Psoas muscle (tissue), 8 donors: ENCODE results near the gene ABCC3. TPM values are rescaled to one million over a fixed set of nuclear protein-coding genes. Genes with fewer than 3 reads are reported as not detected.
A peak's percentile ranks its signal among the peaks of the same experiment; 100 is the strongest.

Experiments used
- ATAC-seq, 4 donors: fragments of 200-7000 bp; cut with Tn5 transposase; one replicate each; pipeline ENCODE4 v1.9.1; 2020; ENCODE audit warnings: moderate library complexity in 3 of 4, mild to moderate bottlenecking in 2 of 4
- DNase-seq, 2 donors: peaks; one replicate each; pipeline ENCODE4 v3.0.0-alpha.2; 2020
- H3K27ac ChIP-seq: fragments of 200-600 bp; one replicate; pipeline ENCODE4 v1.8.0; 2022
- H3K27me3 ChIP-seq, 3 donors: fragments of 200-600 bp in 1 of 3; one replicate each; pipeline versions ENCODE4 v1.6.1 to v1.8.0; 2013 to 2022; ENCODE audit warnings: low read length in 2 of 3, mild to moderate bottlenecking in 2 of 3, moderate library complexity in 1 of 3; ENCODE audit not compliant: insufficient read depth in 3 of 3
- H3K36me3 ChIP-seq, 2 donors: fragments of 200-600 bp in 1 of 2; one replicate each; pipeline versions ENCODE4 v1.6.1 to v1.8.0; 2013 to 2022; ENCODE audit warnings: low read depth in 1 of 2, mild to moderate bottlenecking in 1 of 2, moderate library complexity in 1 of 2; ENCODE audit not compliant: insufficient read depth in 1 of 2
- H3K4me1 ChIP-seq: fragments of 200-600 bp; one replicate; pipeline ENCODE4 v1.8.0; 2022
- H3K4me3 ChIP-seq: fragments of 200-600 bp; one replicate; pipeline ENCODE4 v1.8.0; 2022; ENCODE audit warnings: mild to moderate bottlenecking
- H3K9me3 ChIP-seq: fragments of 200-600 bp; one replicate; pipeline ENCODE4 v1.8.0; 2022
- WGBS, 3 donors: extraction: QIAGEN DNeasy Blood & Tissue Kit; methylation state at CpG; one replicate each; pipeline versions ENCODE4 v1.1.6 to v1.1.7; 2013; 5-methylcytosine and 5-hydroxymethylcytosine counted together
- intact Hi-C, 2 donors: fragments of 100-400 bp; cut with DNase I; formaldehyde crosslinking; loops; one replicate each; pipeline versions ENCODE4 v1.11.0 to v1.14.2; 2022
- polyA plus RNA-seq, 3 donors: library from polyadenylated mRNA; stranded (reverse); fragments of 200-250 nt; gene quantifications; one replicate each; pipeline ENCODE4 v1.2.3, GENCODE V29; 2013
- total RNA-seq, 4 donors: library from RNA; stranded (reverse); fragmentation: NEBNext Ultra II Directional in 2 of 4; extraction: Animal tissue kit (Norgen Biotek cat#: 25700) in 2 of 4; gene quantifications; one replicate each; pipeline versions ENCODE4 v1.2.1 to v1.2.4, GENCODE V29; 2021 to 2023
- TF ChIP-seq, protein P1 (sequence below): fragments of 200-600 bp; IDR thresholded peaks from one replicate; pipeline ENCODE4 v1.8.0; 2022; ENCODE audit warnings: antibody characterized with exemption
- donor health status: healthy with polysubstance abuse.
- donor health status: DM: no; HTN: no; CAD: no; lungs with moderate emphysema.
- donor health status: Bipolar disorder and iron deficiency.
- donor health status: healthy.
- donor health status: DM: yes; HTN: yes; CAD: no.
- donor health status: DM: no; HTN: no; CAD: no.
- donor health status: DM: no; HTN: no; CAD: no.
- donor health status: DM: yes; HTN: yes; CAD: no.

ABCC3 gene
- total and polyA plus RNA-seq, 7 donors = 0.36 to 1.6 (median 0.61) TPM

DNA sequence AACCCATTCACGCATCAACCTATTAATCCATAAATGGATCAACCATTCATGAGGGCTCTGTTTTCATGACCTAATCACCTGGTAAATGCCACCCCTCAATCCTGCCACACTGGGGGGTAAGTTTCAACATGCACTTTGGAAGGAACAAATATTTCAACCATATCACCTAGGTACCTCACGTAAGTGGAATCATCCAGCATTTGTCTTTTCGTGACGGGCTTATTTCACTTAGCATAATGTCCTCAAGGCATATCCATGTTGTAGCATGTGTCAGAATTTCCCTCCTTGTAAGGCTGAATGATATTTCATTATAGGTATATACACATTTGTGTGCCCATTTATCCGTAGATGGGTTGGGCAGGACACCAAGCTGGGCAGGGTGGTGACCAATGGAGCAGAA is 37.4 kb downstream of the ABCC3 start:
- 97 to 98% (median 98%) methylated on average over 5 of the region's 5 CpGs for WGBS, 3 donors
- Histone ChIP-seq H3K4me3 (no peak overlapping the region), H3K9me3 (no peaks in the 10 kb centered on the region), H3K36me3 (no peaks in the 10 kb centered on the region), H3K27ac (no peak overlapping the region), H3K27me3 (no peaks in the 10 kb centered on the region), H3K4me1 (no peaks in the 10 kb centered on the region)
- ATAC-seq = no peak
- no peak for DNase-seq
- intact Hi-C loops = no loop called here
- TF ChIP-seq, protein P1, sequence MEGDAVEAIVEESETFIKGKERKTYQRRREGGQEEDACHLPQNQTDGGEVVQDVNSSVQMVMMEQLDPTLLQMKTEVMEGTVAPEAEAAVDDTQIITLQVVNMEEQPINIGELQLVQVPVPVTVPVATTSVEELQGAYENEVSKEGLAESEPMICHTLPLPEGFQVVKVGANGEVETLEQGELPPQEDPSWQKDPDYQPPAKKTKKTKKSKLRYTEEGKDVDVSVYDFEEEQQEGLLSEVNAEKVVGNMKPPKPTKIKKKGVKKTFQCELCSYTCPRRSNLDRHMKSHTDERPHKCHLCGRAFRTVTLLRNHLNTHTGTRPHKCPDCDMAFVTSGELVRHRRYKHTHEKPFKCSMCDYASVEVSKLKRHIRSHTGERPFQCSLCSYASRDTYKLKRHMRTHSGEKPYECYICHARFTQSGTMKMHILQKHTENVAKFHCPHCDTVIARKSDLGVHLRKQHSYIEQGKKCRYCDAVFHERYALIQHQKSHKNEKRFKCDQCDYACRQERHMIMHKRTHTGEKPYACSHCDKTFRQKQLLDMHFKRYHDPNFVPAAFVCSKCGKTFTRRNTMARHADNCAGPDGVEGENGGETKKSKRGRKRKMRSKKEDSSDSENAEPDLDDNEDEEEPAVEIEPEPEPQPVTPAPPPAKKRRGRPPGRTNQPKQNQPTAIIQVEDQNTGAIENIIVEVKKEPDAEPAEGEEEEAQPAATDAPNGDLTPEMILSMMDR = no peak

DNA sequence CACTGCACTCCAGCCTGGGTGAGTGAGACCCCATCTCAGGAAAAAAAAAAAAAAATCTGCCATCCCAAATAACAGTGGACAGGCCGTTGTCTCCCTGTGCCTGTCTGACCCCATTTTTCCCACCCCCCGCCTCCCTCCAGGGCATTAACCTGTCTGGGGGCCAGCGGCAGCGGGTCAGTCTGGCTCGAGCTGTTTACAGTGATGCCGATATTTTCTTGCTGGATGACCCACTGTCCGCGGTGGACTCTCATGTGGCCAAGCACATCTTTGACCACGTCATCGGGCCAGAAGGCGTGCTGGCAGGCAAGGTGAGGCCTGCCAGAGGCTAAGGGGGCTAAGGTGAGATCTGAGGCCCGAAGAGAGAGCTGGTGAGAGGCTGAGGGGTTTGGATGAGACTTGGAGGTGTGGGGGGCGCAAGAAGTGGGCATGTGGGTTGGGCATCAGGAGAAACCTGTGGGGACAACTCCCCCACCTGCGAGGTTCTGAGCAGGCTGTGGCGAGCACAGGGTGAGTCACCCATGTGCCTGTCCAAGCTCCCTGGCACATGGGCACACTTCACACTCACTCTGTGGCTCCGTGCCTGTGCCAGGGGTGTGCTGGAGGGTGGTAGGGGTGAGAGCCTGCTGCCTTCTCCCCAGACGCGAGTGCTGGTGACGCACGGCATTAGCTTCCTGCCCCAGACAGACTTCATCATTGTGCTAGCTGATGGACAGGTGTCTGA is 38.3 kb downstream of the ABCC3 start:
- no peak overlapping the region for H3K27ac ChIP-seq

DNA sequence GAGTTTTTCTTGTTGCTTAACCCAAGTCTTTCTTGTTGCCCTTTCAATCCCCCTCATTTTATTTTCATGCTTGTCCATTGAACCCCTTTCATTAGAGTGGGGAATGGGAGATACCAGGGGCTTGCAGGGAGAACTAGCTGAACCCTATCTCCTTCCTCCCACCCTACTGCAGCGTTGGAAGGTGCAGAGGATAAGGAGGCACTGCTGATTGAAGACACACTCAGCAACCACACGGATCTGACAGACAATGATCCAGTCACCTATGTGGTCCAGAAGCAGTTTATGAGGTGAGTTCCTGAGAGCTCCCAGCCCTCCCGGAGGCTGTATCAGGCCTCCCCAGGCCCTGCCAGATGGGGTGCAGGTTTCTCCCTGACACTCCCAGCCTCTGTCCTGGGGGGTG is 40.5 kb downstream of the ABCC3 start:
- Histone ChIP-seq H3K4me3 (no peak overlapping the region), H3K4me1 (no peaks in the 10 kb centered on the region), H3K27ac (no peak overlapping the region), H3K27me3 (no peaks in the 10 kb centered on the region), H3K36me3 (no peaks in the 10 kb centered on the region), H3K9me3 (no peaks in the 10 kb centered on the region)
- ATAC-seq (no peak), DNase-seq (no peak)
- TF ChIP-seq, protein P1 = no peak
- intact Hi-C loops = no loop called here
- WGBS, 3 donors = 78 to 82% (median 81%) methylated on average over 3 of the region's 3 CpGs

More for the DNA sequence above, 38.3 kb downstream of the ABCC3 start:
- Histone ChIP-seq H3K4me1 (no peaks in the 10 kb centered on the region), H3K27me3 (no peaks in the 10 kb centered on the region), H3K36me3 (no peaks in the 10 kb centered on the region), H3K4me3 (no peak overlapping the region), H3K9me3 (no peaks in the 10 kb centered on the region)
- intact Hi-C loops = no loop called here
- DNase-seq = peak; percentile 64 to 70
- TF ChIP-seq, protein P1 = no peak
- WGBS, 3 donors = 69 to 76% (median 72%) methylated on average over 20 of the region's 20 CpGs
- peak; percentile 77 to 92 (median 87) for ATAC-seq

DNA sequence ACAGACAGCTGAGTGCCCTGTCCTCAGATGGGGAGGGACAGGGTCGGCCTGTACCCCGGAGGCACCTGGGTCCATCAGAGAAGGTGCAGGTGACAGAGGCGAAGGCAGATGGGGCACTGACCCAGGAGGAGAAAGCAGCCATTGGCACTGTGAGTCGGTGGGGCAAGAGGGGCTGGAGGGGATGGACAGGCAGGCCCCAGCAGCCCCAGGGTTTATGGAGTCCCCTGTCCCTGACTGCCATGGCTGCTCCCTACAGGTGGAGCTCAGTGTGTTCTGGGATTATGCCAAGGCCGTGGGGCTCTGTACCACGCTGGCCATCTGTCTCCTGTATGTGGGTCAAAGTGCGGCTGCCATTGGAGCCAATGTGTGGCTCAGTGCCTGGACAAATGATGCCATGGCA is 40.9 kb downstream of the ABCC3 start:
- 59 to 71% (median 64%) methylated on average over 7 of the region's 7 CpGs for whole genome bisulfite sequencing, 3 donors
- DNase-seq (peak in 1 of 2 donors; percentile 36), ATAC-seq (peak; percentile 61 to 87 (median 78))

More for the DNA sequence above, 40.9 kb downstream of the ABCC3 start:
- Histone ChIP-seq H3K4me1 (no peaks in the 10 kb centered on the region), H3K9me3 (no peaks in the 10 kb centered on the region), H3K27ac (no peak overlapping the region), H3K4me3 (no peak overlapping the region), H3K27me3 (no peaks in the 10 kb centered on the region), H3K36me3 (no peaks in the 10 kb centered on the region)
- TF ChIP-seq, protein P1 = no peak
- intact Hi-C loops = no loop called here
